ENCODE measurements around the gene ZBTB39.

The ZBTB39 gene

DNA sequence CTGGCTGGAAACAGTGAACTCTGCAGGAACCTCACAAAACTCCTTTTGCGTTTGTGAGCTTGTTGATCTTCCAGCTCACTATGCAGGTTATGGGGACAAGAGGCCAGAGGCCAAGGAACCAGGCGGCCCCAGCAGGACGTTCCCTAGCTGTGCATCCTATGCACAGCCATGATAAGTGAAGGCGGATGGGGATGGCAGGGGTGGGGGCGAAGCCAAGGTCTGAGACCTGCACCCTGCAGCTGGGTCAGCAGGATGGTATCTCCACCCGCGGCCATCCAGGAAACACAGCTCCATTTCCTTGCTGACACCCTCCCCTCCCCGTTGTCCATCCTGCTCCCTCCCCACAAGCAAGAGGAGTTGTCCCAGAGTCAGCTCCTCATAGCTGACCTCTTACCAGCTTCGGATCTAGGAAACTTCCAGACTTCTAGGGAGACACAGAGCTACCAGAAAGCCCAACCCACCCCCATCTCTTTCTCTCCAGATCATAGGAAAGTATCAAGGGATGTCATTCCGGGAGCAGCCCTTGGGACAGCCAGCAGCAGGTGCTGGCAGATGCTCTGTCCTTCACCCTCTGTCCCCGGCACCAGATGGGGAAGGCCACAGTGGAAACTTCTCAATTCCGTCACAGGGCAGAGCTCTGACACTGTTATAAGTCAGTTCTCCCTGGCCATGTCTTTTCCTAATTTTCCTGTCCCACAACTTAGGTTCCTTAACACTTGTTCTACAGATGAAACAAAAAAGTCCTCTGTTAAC, 9.4 kb downstream of the ZBTB39 start:
- no peak for DNase-seq (ENCODE audit: low spot score)
- H3K27ac ChIP-seq (ENCODE audit: poor library complexity, severe bottlenecking): no peak overlapping the region
- H3K4me3 ChIP-seq (ENCODE audit: severe bottlenecking): no peak overlapping the region
- H3K27me3 ChIP-seq (ENCODE audit: insufficient read depth, poor library complexity, severe bottlenecking): no peaks in the 10 kb centered on the region
- H3K9me3 ChIP-seq (ENCODE audit: severe bottlenecking): no peaks in the 10 kb centered on the region
- H3K36me3 ChIP-seq (ENCODE audit: low read depth): peaks cover 13% of the 10 kb centered on the region
- no peaks in the 10 kb centered on the region for H3K4me1 ChIP-seq (ENCODE audit: insufficient read depth, poor library complexity, severe bottlenecking)
- TF ChIP-seq, protein P1, sequence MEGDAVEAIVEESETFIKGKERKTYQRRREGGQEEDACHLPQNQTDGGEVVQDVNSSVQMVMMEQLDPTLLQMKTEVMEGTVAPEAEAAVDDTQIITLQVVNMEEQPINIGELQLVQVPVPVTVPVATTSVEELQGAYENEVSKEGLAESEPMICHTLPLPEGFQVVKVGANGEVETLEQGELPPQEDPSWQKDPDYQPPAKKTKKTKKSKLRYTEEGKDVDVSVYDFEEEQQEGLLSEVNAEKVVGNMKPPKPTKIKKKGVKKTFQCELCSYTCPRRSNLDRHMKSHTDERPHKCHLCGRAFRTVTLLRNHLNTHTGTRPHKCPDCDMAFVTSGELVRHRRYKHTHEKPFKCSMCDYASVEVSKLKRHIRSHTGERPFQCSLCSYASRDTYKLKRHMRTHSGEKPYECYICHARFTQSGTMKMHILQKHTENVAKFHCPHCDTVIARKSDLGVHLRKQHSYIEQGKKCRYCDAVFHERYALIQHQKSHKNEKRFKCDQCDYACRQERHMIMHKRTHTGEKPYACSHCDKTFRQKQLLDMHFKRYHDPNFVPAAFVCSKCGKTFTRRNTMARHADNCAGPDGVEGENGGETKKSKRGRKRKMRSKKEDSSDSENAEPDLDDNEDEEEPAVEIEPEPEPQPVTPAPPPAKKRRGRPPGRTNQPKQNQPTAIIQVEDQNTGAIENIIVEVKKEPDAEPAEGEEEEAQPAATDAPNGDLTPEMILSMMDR (IDR thresholded peaks at IDR 0.05; ENCODE audit: poor library complexity, severe bottlenecking): no peak
- no peak for ATAC-seq (ENCODE audit: low read depth)

DNA sequence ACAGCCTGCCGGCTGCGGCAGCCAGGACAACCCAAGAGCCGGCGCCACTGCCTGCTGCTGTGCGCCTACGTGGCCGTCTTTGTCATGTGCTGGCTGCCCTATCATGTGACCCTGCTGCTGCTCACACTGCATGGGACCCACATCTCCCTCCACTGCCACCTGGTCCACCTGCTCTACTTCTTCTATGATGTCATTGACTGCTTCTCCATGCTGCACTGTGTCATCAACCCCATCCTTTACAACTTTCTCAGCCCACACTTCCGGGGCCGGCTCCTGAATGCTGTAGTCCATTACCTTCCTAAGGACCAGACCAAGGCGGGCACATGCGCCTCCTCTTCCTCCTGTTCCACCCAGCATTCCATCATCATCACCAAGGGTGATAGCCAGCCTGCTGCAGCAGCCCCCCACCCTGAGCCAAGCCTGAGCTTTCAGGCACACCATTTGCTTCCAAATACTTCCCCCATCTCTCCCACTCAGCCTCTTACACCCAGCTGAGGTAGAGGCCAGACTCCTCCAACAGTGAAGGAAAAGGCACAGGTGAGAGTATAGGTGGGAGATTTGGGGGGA, 10.3 kb downstream of the ZBTB39 start:
- Histone ChIP-seq H3K4me1 (ENCODE audit: insufficient read depth, poor library complexity, severe bottlenecking) (no peaks in the 10 kb centered on the region), H3K9me3 (ENCODE audit: severe bottlenecking) (no peaks in the 10 kb centered on the region), H3K27me3 (ENCODE audit: insufficient read depth, poor library complexity, severe bottlenecking) (no peaks in the 10 kb centered on the region), H3K27ac (ENCODE audit: poor library complexity, severe bottlenecking) (no peak overlapping the region), H3K36me3 (ENCODE audit: low read depth) (peaks cover 7% of the 10 kb centered on the region), H3K4me3 (ENCODE audit: severe bottlenecking) (no peak overlapping the region)
- DNase-seq (ENCODE audit: low spot score) (no peak), ATAC-seq (ENCODE audit: low read depth) (no peak)
- TF ChIP-seq, protein P1 (IDR thresholded peaks at IDR 0.05; ENCODE audit: poor library complexity, severe bottlenecking): no peak

DNA sequence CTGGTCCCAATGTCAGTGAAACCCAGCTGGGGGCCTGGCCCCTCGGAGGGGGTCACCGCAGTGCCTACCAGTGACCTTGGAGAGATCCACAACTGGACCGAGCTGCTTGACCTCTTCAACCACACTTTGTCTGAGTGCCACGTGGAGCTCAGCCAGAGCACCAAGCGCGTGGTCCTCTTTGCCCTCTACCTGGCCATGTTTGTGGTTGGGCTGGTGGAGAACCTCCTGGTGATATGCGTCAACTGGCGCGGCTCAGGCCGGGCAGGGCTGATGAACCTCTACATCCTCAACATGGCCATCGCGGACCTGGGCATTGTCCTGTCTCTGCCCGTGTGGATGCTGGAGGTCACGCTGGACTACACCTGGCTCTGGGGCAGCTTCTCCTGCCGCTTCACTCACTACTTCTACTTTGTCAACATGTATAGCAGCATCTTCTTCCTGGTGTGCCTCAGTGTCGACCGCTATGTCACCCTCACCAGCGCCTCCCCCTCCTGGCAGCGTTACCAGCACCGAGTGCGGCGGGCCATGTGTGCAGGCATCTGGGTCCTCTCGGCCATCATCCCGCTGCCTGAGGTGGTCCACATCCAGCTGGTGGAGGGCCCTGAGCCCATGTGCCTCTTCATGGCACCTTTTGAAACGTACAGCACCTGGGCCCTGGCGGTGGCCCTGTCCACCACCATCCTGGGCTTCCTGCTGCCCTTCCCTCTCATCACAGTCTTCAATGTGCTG, 11.0 kb downstream of the ZBTB39 start:
- Histone ChIP-seq H3K36me3 (ENCODE audit: low read depth) (peaks cover under 1% of the 10 kb centered on the region), H3K4me1 (ENCODE audit: insufficient read depth, poor library complexity, severe bottlenecking) (no peaks in the 10 kb centered on the region), H3K27ac (ENCODE audit: poor library complexity, severe bottlenecking) (no peak overlapping the region), H3K4me3 (ENCODE audit: severe bottlenecking) (no peak overlapping the region), H3K27me3 (ENCODE audit: insufficient read depth, poor library complexity, severe bottlenecking) (no peaks in the 10 kb centered on the region), H3K9me3 (ENCODE audit: severe bottlenecking) (no peaks in the 10 kb centered on the region)
- TF ChIP-seq, protein P1 (IDR thresholded peaks at IDR 0.05; ENCODE audit: poor library complexity, severe bottlenecking): no peak
- ATAC-seq (ENCODE audit: low read depth) (no peak), DNase-seq (ENCODE audit: low spot score) (no peak)

GRCh38 chr12:56994231-56994746, 12.1 kb downstream of the ZBTB39 start:
- Histone ChIP-seq H3K27ac (ENCODE audit: poor library complexity, severe bottlenecking) (no peak overlapping the region), H3K27me3 (ENCODE audit: insufficient read depth, poor library complexity, severe bottlenecking) (no peaks in the 10 kb centered on the region), H3K4me1 (ENCODE audit: insufficient read depth, poor library complexity, severe bottlenecking) (no peaks in the 10 kb centered on the region), H3K4me3 (ENCODE audit: severe bottlenecking) (no peak overlapping the region), H3K36me3 (ENCODE audit: low read depth) (no peaks in the 10 kb centered on the region; the same call in 1 of the 2 replicates), H3K9me3 (ENCODE audit: severe bottlenecking) (no peaks in the 10 kb centered on the region)
- DNase-seq (ENCODE audit: low spot score) (no peak), ATAC-seq (ENCODE audit: low read depth) (no peak)
- TF ChIP-seq, protein P1 (IDR thresholded peaks at IDR 0.05; ENCODE audit: poor library complexity, severe bottlenecking): no peak
